K562 (cell line): ENCODE measurements around the gene RNF6. TPM values are rescaled to one million over a fixed set of nuclear protein-coding genes. Genes with fewer than 3 reads are reported as not detected.

Experiments used
- ATAC-seq: fragments of 200-7000 bp; cut with Tn5 transposase; 3 replicates; pipeline ENCODE4 v1.9.1; 2020; ENCODE audit warnings: moderate library complexity
- BruUV-seq: library from RNA; stranded (reverse); fragments of 400-500 nt; replicated peaks from 2 replicates; lab custom pipeline; 2021; lab: Mats Ljungman, UMichigan
- CTCF ChIA-PET: fragments of 300-600 bp; formaldehyde crosslinking; extraction: SDS; loops from one replicate; lab custom pipeline; 2021; ENCODE audit warnings: low intra/inter-chr PET ratio; lab: Yijun Ruan, JAX
- POLR2A ChIA-PET: fragments of 300-600, 350-650 bp; sonication (Branson Sonifier 250); formaldehyde crosslinking; extraction: SDS; loops from one replicate; lab custom pipeline; 2021; ENCODE audit warnings: antibody characterized with exemption, inconsistent platforms; lab: Yijun Ruan, JAX
- DNase-seq, 4 experiments: peaks; one replicate each; pipeline versions ENCODE4 v3.0.0 to v3.0.0-alpha.2; 2011 to 2018; ENCODE audit warnings: low spot score in 3 of 4, mixed read lengths in 3 of 4; ENCODE audit errors: extremely low read depth in 1 of 4
- FAIRE-seq: peaks from 2 replicates; lab custom pipeline; 2011; peaks lifted over from hg19 to GRCh38; lab: Jason Lieb, UNC
- H2AFZ ChIP-seq: 2 replicates; pipeline ENCODE4 v1.6.0; 2011; ENCODE audit warnings: low read depth, low read length, control low read depth, inconsistent platforms
- H3K27ac ChIP-seq: fragments of 200-600 bp; 3 replicates; pipeline ENCODE4 v1.8.0; 2011; ENCODE audit warnings: low read depth, mild to moderate bottlenecking, control low read depth, inconsistent platforms, low read length, moderate library complexity, mixed read lengths; ENCODE audit errors: extremely low read depth
- H3K27me3 ChIP-seq, 2 experiments: fragments of 300-600 bp in 1 of 2; 2 replicates in 1 of 2; 3 replicates in 1 of 2; pipeline versions ENCODE4 v1.6.0 to v1.8.0; 2011; ENCODE audit warnings: inconsistent platforms in 2 of 2, low read length in 2 of 2, mild to moderate bottlenecking in 1 of 2, mixed read lengths in 1 of 2, moderate library complexity in 1 of 2; ENCODE audit not compliant: control insufficient read depth in 2 of 2, insufficient read depth in 2 of 2
- H3K36me3 ChIP-seq: fragments of 300-600 bp; 3 replicates; pipeline ENCODE4 v1.8.0; 2011; ENCODE audit warnings: mild to moderate bottlenecking, low read length, inconsistent platforms; ENCODE audit not compliant: control insufficient read depth, insufficient read depth
- H3K4me1 ChIP-seq, 2 experiments: fragments of 200-600 bp in 1 of 2; replicated peaks in 1 of 2; 2 replicates in 1 of 2; 3 replicates in 1 of 2; pipeline versions ENCODE4 v1.5.1 to v1.8.0; 2011; ENCODE audit warnings: inconsistent platforms in 2 of 2, low read length in 2 of 2, mild to moderate bottlenecking in 1 of 2, mixed read lengths in 1 of 2, moderate library complexity in 1 of 2; ENCODE audit not compliant: control insufficient read depth in 2 of 2, insufficient read depth in 2 of 2
- H3K4me2 ChIP-seq: 2 replicates; pipeline ENCODE4 v1.6.1; 2011; ENCODE audit warnings: low read length, control low read depth, inconsistent platforms, mixed read lengths; ENCODE audit not compliant: insufficient read depth
- H3K4me3 ChIP-seq: fragments of 200-600 bp; sonication (generic), shearing (Covaris generic); 2 replicates; pipeline ENCODE4 v1.5.1; 2016; ENCODE audit warnings: control low read depth, inconsistent platforms
- H3K79me2 ChIP-seq: fragments of 200-600 bp; 3 replicates; pipeline ENCODE4 v1.8.0; 2011; ENCODE audit warnings: low read length, inconsistent platforms; ENCODE audit not compliant: control insufficient read depth, insufficient read depth
- H3K9ac ChIP-seq, 2 experiments: 2 replicates each; pipeline versions ENCODE4 v1.6.0 to v1.6.1; 2011; ENCODE audit warnings: low read depth in 2 of 2, low read length in 2 of 2, control low read depth in 1 of 2, inconsistent platforms in 1 of 2, mild to moderate bottlenecking in 1 of 2, mixed read lengths in 1 of 2; ENCODE audit not compliant: insufficient read depth in 1 of 2
- H3K9me1 ChIP-seq: one replicate; pipeline ENCODE4 v1.6.0; 2011; ENCODE audit warnings: inconsistent platforms, mild to moderate bottlenecking, low read length, moderate library complexity; ENCODE audit not compliant: control insufficient read depth, insufficient read depth
- H3K9me3 ChIP-seq: replicated peaks from 2 replicates; pipeline ENCODE4 v1.5.1; 2011; ENCODE audit warnings: low read depth, low read length, inconsistent platforms; ENCODE audit not compliant: control insufficient read depth, insufficient read depth
- H4K20me1 ChIP-seq: replicated peaks from 2 replicates; pipeline ENCODE4 v1.6.1; 2011; ENCODE audit warnings: low read length, inconsistent platforms, mixed read lengths; ENCODE audit not compliant: control insufficient read depth, insufficient read depth
- C11orf30 ChIP-seq: fragments of 450-650 bp; IDR thresholded peaks from 2 replicates; pipeline ENCODE4 v1.6.1; 2016; ENCODE audit warnings: low read depth, mild to moderate bottlenecking
- CBX8 ChIP-seq: fragments of 200-600 bp; sonication (generic); IDR thresholded peaks from 2 replicates; pipeline ENCODE4 v1.6.1; 2012; ENCODE audit warnings: borderline replicate concordance, mixed run types, low read depth, mild to moderate bottlenecking, moderate library complexity, mixed read lengths, low read length, control low read depth, inconsistent platforms; ENCODE audit not compliant: poor library complexity, severe bottlenecking; ENCODE audit errors: extremely low read depth
- CC2D1A ChIP-seq: fragments of 450-650 bp; IDR thresholded peaks from 2 replicates; pipeline ENCODE4 v1.6.1; 2017; ENCODE audit warnings: mild to moderate bottlenecking
- ETV1 ChIP-seq: fragments of 450-650 bp; conservative IDR thresholded peaks from 2 replicates; pipeline ENCODE4 v1.6.1; 2016; ENCODE audit warnings: missing genetic modification characterization, control low read depth, low read depth, missing compliant biosample characterization
- ETV5 ChIP-seq: sonication (generic); formaldehyde crosslinking; IDR thresholded peaks from 2 replicates; pipeline ENCODE4 v1.4.0; 2020; ENCODE audit warnings: low read depth, mild to moderate bottlenecking, missing genetic modification reagents
- GABPA ChIP-seq: fragments of 200-800 bp; sonication (Bioruptor generic); conservative IDR thresholded peaks from 2 replicates; pipeline ENCODE4 v1.6.1; 2016; ENCODE audit warnings: low read depth, missing genetic modification characterization, missing compliant biosample characterization
- HDAC2 ChIP-seq: fragments of 450-650 bp; IDR thresholded peaks from 2 replicates; pipeline ENCODE4 v1.6.1; 2016; ENCODE audit warnings: mild to moderate bottlenecking
- HDAC3 ChIP-seq: fragments of 450-650 bp; IDR thresholded peaks from 2 replicates; pipeline ENCODE4 v1.6.1; 2018; ENCODE audit warnings: borderline replicate concordance, mild to moderate bottlenecking, moderate library complexity; ENCODE audit not compliant: partially characterized antibody
- HNRNPK ChIP-seq: fragments of 200-400 bp; formaldehyde crosslinking; IDR thresholded peaks from one replicate; pipeline ENCODE4 v1.6.1; 2018; ENCODE audit warnings: mild to moderate bottlenecking, low read depth, low read length; ENCODE audit not compliant: poor library complexity, severe bottlenecking
- NCOA2 ChIP-seq, 2 experiments: fragments of 450-650 bp; IDR thresholded peaks; 2 replicates each; pipeline ENCODE4 v1.6.1; 2018; ENCODE audit warnings: mild to moderate bottlenecking in 2 of 2, moderate library complexity in 1 of 2; ENCODE audit not compliant: partially characterized antibody in 2 of 2
- POLR2B ChIP-seq: fragments of 450-650 bp; IDR thresholded peaks from 2 replicates; pipeline ENCODE4 v1.6.1; 2018; ENCODE audit warnings: low read depth; ENCODE audit not compliant: partially characterized antibody
- RB1 ChIP-seq: fragments of 450-650 bp; IDR thresholded peaks from 2 replicates; pipeline ENCODE4 v1.6.1; 2017; ENCODE audit warnings: low read depth, mild to moderate bottlenecking
- SIRT6 ChIP-seq: IDR thresholded peaks from one replicate; pipeline ENCODE4 v1.6.1; 2012; ENCODE audit warnings: low read depth, mild to moderate bottlenecking, control low read depth, inconsistent platforms, low read length, moderate library complexity
- SMARCB1 ChIP-seq: IDR thresholded peaks from 2 replicates; pipeline ENCODE4 v1.6.1; 2011; ENCODE audit warnings: improper control_type of control experiment, low read depth; ENCODE audit not compliant: insufficient read length
- TGIF2 ChIP-seq: sonication (generic); formaldehyde crosslinking; IDR thresholded peaks from 2 replicates; pipeline ENCODE4 v1.8.1; 2022; ENCODE audit warnings: mild to moderate bottlenecking, missing genetic modification reagents, moderate library complexity
- ZEB2 ChIP-seq: fragments of 450-650 bp; IDR thresholded peaks from 2 replicates; pipeline ENCODE4 v1.6.1; 2016
- ZNF668 ChIP-seq: fragments of 250-450 bp; sonication (Bioruptor Pico); IDR thresholded peaks from 2 replicates; pipeline ENCODE4 v1.8.0; 2022; ENCODE audit warnings: mild to moderate bottlenecking, inconsistent platforms
- WGBS: fragments of 100-300 bp; shearing (Covaris generic); methylation state at CpG from one replicate; pipeline ENCODE4 v1.1.6; 2016; ENCODE audit warnings: low coverage, mixed read lengths; ENCODE audit not compliant: insufficient coverage; ENCODE audit errors: missing lambda C conversion rate; 5-methylcytosine and 5-hydroxymethylcytosine counted together
- in situ Hi-C: fragments of 300-500 bp; cut with MboI; formaldehyde crosslinking; loops from 4 replicates; pipeline ENCODE4 v1.15.0; 2018; ENCODE audit warnings: inconsistent platforms, mixed read lengths
- intact Hi-C: fragments of 100-400 bp; cut with micrococcal nuclease; formaldehyde crosslinking; loops from 2 replicates; pipeline ENCODE4 v1.14.2; 2022
- polyA plus RNA-seq, 8 experiments: library from polyadenylated mRNA; depleted of rRNA in 4 of 8; stranded (reverse) in 5 of 8; unstranded in 3 of 8; fragments of >200 nt; fragmentation: Nextera tagmentation in 2 of 8; fragmentation: Illumina TruSeq in 1 of 8; extraction: Ambion mirVana in 2 of 8; extraction: Trizol in 1 of 8; gene quantifications; 2 replicates each; pipeline versions ENCODE4 v1.2.1 to v1.2.3, GENCODE V29; 2011 to 2014; ENCODE audit warnings: inconsistent platforms in 1 of 8, missing spikeins in 1 of 8
- total RNA-seq, 7 experiments: library from RNA; depleted of rRNA in 6 of 7; stranded (reverse); fragments of >200 nt in 6 of 7; fragmentation: Illumina TruSeq in 2 of 7; extraction: Trizol in 2 of 7; gene quantifications; 2 replicates each; pipeline versions ENCODE4 v1.2.1 to v1.2.3, GENCODE V29; 2011 to 2021; ENCODE audit warnings: low replicate concordance in 1 of 7
- TF ChIP-seq, protein P1 (sequence below): fragments of 450-650 bp; formaldehyde crosslinking; IDR thresholded peaks from 2 replicates; pipeline ENCODE4 v1.4.0; 2020; ENCODE audit warnings: mild to moderate bottlenecking
- TF ChIP-seq, protein P2 (sequence below): IDR thresholded peaks from 2 replicates; pipeline ENCODE4 v1.6.1; 2016; ENCODE audit warnings: missing genetic modification characterization, missing compliant biosample characterization

RNF6 gene
- total and polyA plus RNA-seq, 9 of the 15 experiments (the other 6 are each of a cell fraction or from before 2014, with no cell fraction given): 12.0 to 31.4 (median 22.3) TPM

GRCh38 chr13:26222520-26223046 lies 469 bp upstream of the RNF6 start:
- DNase-seq (peak in 1 of 4 experiments; percentile 52), ATAC-seq (peak; percentile 60), FAIRE-seq (peak; percentile 67)
- no TSS peak for BruUV-seq
- Histone ChIP-seq H3K36me3 (peaks cover 30% of the 10 kb centered on the region), H3K27ac (peak overlapping the region; percentile 91), H3K4me1 (peaks cover 6 to 21% of the 10 kb centered on the region in 2 experiments; a peak in 3 of 5 replicates), H4K20me1 (no peaks in the 10 kb centered on the region), H3K4me2 (peak overlapping the region; percentile 91), H3K9me1 (no peaks in the 10 kb centered on the region), H3K4me3 (peak overlapping the region; percentile 73), H3K27me3 (no peaks in the 10 kb centered on the region), H3K9me3 (no peaks in the 10 kb centered on the region), H2AFZ (peak overlapping the region; percentile 97), H3K79me2 (peaks cover 28% of the 10 kb centered on the region), H3K9ac (peak overlapping the region; percentile 90 to 96)
- intact Hi-C loops (no loop called here), in situ Hi-C loops (no loop called here)
- ChIA-PET CTCF (no interaction called here), POLR2A (interaction anchor here (0.6 to 1.5 kb wide), 5 partner anchors 8 to 154 kb away, joined by 3 to 7 read pairs (median 5); no protein-coding TSS in a partner anchor)
- 19% methylated on average over 12 of the region's 16 CpGs for WGBS
- TF ChIP-seq SIRT6: no peak
- 0 out of 2 replicates have a peak, but pooled peaks have one; percentile 7 for TF ChIP-seq ETV5 (CRISPR knock-in tag)
- TF ChIP-seq, protein P1, sequence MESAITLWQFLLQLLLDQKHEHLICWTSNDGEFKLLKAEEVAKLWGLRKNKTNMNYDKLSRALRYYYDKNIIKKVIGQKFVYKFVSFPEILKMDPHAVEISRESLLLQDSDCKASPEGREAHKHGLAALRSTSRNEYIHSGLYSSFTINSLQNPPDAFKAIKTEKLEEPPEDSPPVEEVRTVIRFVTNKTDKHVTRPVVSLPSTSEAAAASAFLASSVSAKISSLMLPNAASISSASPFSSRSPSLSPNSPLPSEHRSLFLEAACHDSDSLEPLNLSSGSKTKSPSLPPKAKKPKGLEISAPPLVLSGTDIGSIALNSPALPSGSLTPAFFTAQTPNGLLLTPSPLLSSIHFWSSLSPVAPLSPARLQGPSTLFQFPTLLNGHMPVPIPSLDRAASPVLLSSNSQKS (CRISPR knock-in tag): no peak
- TF ChIP-seq, protein P2, sequence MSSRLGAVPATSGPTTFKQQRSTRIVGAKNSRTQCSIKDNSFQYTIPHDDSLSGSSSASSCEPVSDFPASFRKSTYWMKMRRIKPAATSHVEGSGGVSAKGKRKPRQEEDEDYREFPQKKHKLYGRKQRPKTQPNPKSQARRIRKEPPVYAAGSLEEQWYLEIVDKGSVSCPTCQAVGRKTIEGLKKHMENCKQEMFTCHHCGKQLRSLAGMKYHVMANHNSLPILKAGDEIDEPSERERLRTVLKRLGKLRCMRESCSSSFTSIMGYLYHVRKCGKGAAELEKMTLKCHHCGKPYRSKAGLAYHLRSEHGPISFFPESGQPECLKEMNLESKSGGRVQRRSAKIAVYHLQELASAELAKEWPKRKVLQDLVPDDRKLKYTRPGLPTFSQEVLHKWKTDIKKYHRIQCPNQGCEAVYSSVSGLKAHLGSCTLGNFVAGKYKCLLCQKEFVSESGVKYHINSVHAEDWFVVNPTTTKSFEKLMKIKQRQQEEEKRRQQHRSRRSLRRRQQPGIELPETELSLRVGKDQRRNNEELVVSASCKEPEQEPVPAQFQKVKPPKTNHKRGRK (tag): no peak
- no peak for TF ChIP-seq TGIF2
- no peak for TF ChIP-seq CC2D1A
- TF ChIP-seq HNRNPK: no peak
- TF ChIP-seq GABPA: peak; percentile 83
- TF ChIP-seq NCOA2 (IDR thresholded peaks at IDR 0.05; ENCODE audit: partially characterized antibody in 2 of 2): no peak
- no peak for TF ChIP-seq HDAC2
- TF ChIP-seq CBX8: no peak
- TF ChIP-seq C11orf30: peak; percentile 46; the same call in 1 of the 2 replicates
- no peak for TF ChIP-seq SMARCB1
- TF ChIP-seq RB1: no peak
- 0 out of 2 replicates have a peak, but pooled peaks have one; percentile 10 for TF ChIP-seq ETV1
- no peak for TF ChIP-seq HDAC3
- TF ChIP-seq ZNF668 (CRISPR knock-in tag): no peak
- TF ChIP-seq POLR2B: no peak
- peak; percentile 6; the same call in 1 of the 2 replicates for TF ChIP-seq ZEB2
